Activated CD4-positive, alpha-beta memory T cell treated with anti-CD3 and anti-CD28 coated beads for 36 hours (primary cell): ENCODE data around the gene NNT. TPM values are rescaled to one million over a fixed set of nuclear protein-coding genes. Genes with fewer than 3 reads are reported as not detected.
"Not testable (repeated sequence)": the region's sequence is repeated elsewhere in the genome, so short reads cannot be mapped to it uniquely, and the experiment has no call there.

Experiments
- CTCF ChIA-PET: fragments of 350-600 bp; sonication (Branson Sonifier 250); formaldehyde crosslinking; loops from one replicate; lab custom pipeline; 2021; ENCODE audit warnings: antibody characterized with exemption, inconsistent platforms; lab: Charles Lee
- POLR2A ChIA-PET: fragments of 350-600 bp; sonication (Branson Sonifier 250); formaldehyde crosslinking; loops from one replicate; lab custom pipeline; 2021; ENCODE audit warnings: antibody characterized with exemption; lab: Charles Lee
- DNase-seq: peaks from one replicate; pipeline ENCODE4 v3.0.0-alpha.2; 2020
- H3K27ac Mint-ChIP-seq: one replicate; pipeline ENCODE4 v1.8.0; 2021; ENCODE audit warnings: mixed read lengths
- H3K27me3 Mint-ChIP-seq: one replicate; pipeline ENCODE4 v1.8.0; 2021; ENCODE audit warnings: mixed read lengths
- H3K36me3 Mint-ChIP-seq: one replicate; pipeline ENCODE4 v1.8.0; 2021; ENCODE audit warnings: mixed read lengths
- H3K4me1 Mint-ChIP-seq: one replicate; pipeline ENCODE4 v1.8.0; 2021; ENCODE audit warnings: low read depth, mixed read lengths
- H3K4me3 Mint-ChIP-seq: one replicate; pipeline ENCODE4 v1.8.0; 2021; ENCODE audit warnings: mild to moderate bottlenecking, mixed read lengths
- H3K9me3 Mint-ChIP-seq: one replicate; pipeline ENCODE4 v1.8.0; 2021; ENCODE audit warnings: mixed read lengths
- intact Hi-C: fragments of 100-400 bp; cut with micrococcal nuclease; formaldehyde crosslinking; loops from one replicate; pipeline ENCODE4 v1.15.1; 2023
- total RNA-seq, 2 experiments: library from RNA; stranded (reverse); gene quantifications; one replicate each; pipeline ENCODE4 v1.2.3, GENCODE V29; 2021

The NNT gene
- total RNA-seq, 2 experiments from 2014 or later, result 96.6 to 99.9 TPM

GRCh38 chr5:43652537-43653302 lies 49.7 kb downstream of the NNT start:
- Mint-ChIP-seq H3K27me3 (no peaks in the 10 kb centered on the region), H3K4me3 (no peak overlapping the region), H3K27ac (no peak overlapping the region), H3K4me1 (no peaks in the 10 kb centered on the region), H3K9me3 (no peaks in the 10 kb centered on the region), H3K36me3 (peaks cover 63% of the 10 kb centered on the region)
- no peak for DNase-seq
- ChIA-PET CTCF (interaction anchor here (0.9 to 3.0 kb wide), 2 partner anchors 21 to 23 kb away, joined by 4 to 10 read pairs; no protein-coding TSS in a partner anchor), POLR2A (no interaction called here)
- intact Hi-C loops, result no loop called here

GRCh38 chr5:43658509-43658908 lies 55.5 kb downstream of the NNT start:
- POLR2A ChIA-PET, result no interaction called here
- CTCF ChIA-PET, result interaction anchor here (1.8 kb wide), 1 partner anchor 27 kb away, joined by 7 read pairs; no protein-coding TSS in a partner anchor
- Mint-ChIP-seq H3K36me3 (peaks cover 56% of the 10 kb centered on the region), H3K4me3 (no peak overlapping the region), H3K4me1 (no peaks in the 10 kb centered on the region), H3K9me3 (peaks cover 3% of the 10 kb centered on the region), H3K27me3 (no peaks in the 10 kb centered on the region), H3K27ac (no peak overlapping the region)
- intact Hi-C loops, result no loop called here
- no peak for DNase-seq

- POLR2A ChIA-PET, result no interaction called here
- CTCF ChIA-PET, result interaction anchor here (1.3 to 1.8 kb wide), 2 partner anchors 28 to 1115 kb away, joined by 3 to 7 read pairs; no protein-coding TSS in a partner anchor
- DNase-seq, result no peak
- H3K27me3 Mint-ChIP-seq, result no peaks in the 10 kb centered on the region
- H3K4me1 Mint-ChIP-seq, result no peaks in the 10 kb centered on the region
- intact Hi-C loops, result no loop called here
- no peak overlapping the region for H3K4me3 Mint-ChIP-seq
- H3K9me3 Mint-ChIP-seq, result peaks cover 3% of the 10 kb centered on the region
- peaks cover 59% of the 10 kb centered on the region for H3K36me3 Mint-ChIP-seq
- H3K27ac Mint-ChIP-seq, result no peak overlapping the region
These were observed 56.1 kb downstream of the NNT start for GRCh38 chr5:43659075-43659474.

GRCh38 chr5:43661102-43661501 lies 58.1 kb downstream of the NNT start:
- no peak for DNase-seq

GRCh38 chr5:43663916-43664315 lies 60.9 kb downstream of the NNT start:
- CTCF ChIA-PET, result interaction anchor here (0.9 kb wide), 1 partner anchor 27 kb away, joined by 3 read pairs; no protein-coding TSS in a partner anchor
- H3K36me3 Mint-ChIP-seq, result peaks cover 61% of the 10 kb centered on the region

More at GRCh38 chr5:43661102-43661501, 58.1 kb downstream of the NNT start:
- Mint-ChIP-seq H3K27ac (no peak overlapping the region), H3K4me3 (no peak overlapping the region), H3K4me1 (no peaks in the 10 kb centered on the region), H3K9me3 (peaks cover 3% of the 10 kb centered on the region), H3K27me3 (no peaks in the 10 kb centered on the region), H3K36me3 (peaks cover 60% of the 10 kb centered on the region)
- ChIA-PET CTCF (interaction anchor here (0.6 to 1.3 kb wide), 5 partner anchors 12 to 830 kb away, joined by 3 to 4 read pairs (median 3); no protein-coding TSS in a partner anchor), POLR2A (no interaction called here)
- intact Hi-C loops, result no loop called here

GRCh38 chr5:43664501-43665040 lies 61.6 kb downstream of the NNT start:
- Mint-ChIP-seq H3K4me3 (no peak overlapping the region), H3K36me3 (peaks cover 55% of the 10 kb centered on the region), H3K27ac (no peak overlapping the region), H3K4me1 (no peaks in the 10 kb centered on the region), H3K27me3 (no peaks in the 10 kb centered on the region), H3K9me3 (peaks cover 3% of the 10 kb centered on the region)
- ChIA-PET POLR2A (no interaction called here), CTCF (no interaction called here)
- DNase-seq, result no peak
- intact Hi-C loops, result no loop called here

More at GRCh38 chr5:43663916-43664315, 60.9 kb downstream of the NNT start:
- Mint-ChIP-seq H3K4me3 (no peak overlapping the region), H3K9me3 (peaks cover 3% of the 10 kb centered on the region), H3K4me1 (no peaks in the 10 kb centered on the region), H3K27ac (no peak overlapping the region), H3K27me3 (no peaks in the 10 kb centered on the region)
- DNase-seq, result no peak
- POLR2A ChIA-PET, result no interaction called here
- intact Hi-C loops, result no loop called here

- CTCF ChIA-PET, result not testable (repeated sequence)
These were observed 62.8 kb downstream of the NNT start for GRCh38 chr5:43665749-43666148.

GRCh38 chr5:43666728-43667127 lies 63.7 kb downstream of the NNT start:
- H3K36me3 Mint-ChIP-seq, result peaks cover 51% of the 10 kb centered on the region
- intact Hi-C loops, H3K4me1 Mint-ChIP-seq, H3K4me3 Mint-ChIP-seq, POLR2A ChIA-PET, DNase-seq, CTCF ChIA-PET, H3K27me3 Mint-ChIP-seq, H3K27ac Mint-ChIP-seq, H3K9me3 Mint-ChIP-seq: not testable (repeated sequence)

More at GRCh38 chr5:43665749-43666148, 62.8 kb downstream of the NNT start:
- H3K9me3 Mint-ChIP-seq, H3K27me3 Mint-ChIP-seq, H3K4me1 Mint-ChIP-seq, intact Hi-C loops, H3K27ac Mint-ChIP-seq, POLR2A ChIA-PET, DNase-seq, H3K4me3 Mint-ChIP-seq: not testable (repeated sequence)
- H3K36me3 Mint-ChIP-seq, result peaks cover 51% of the 10 kb centered on the region

GRCh38 chr5:43667379-43667778 lies 64.4 kb downstream of the NNT start:
- H3K4me1 Mint-ChIP-seq, H3K4me3 Mint-ChIP-seq, POLR2A ChIA-PET, H3K27me3 Mint-ChIP-seq, intact Hi-C loops, CTCF ChIA-PET, DNase-seq, H3K9me3 Mint-ChIP-seq, H3K27ac Mint-ChIP-seq: not testable (repeated sequence)
- peaks cover 52% of the 10 kb centered on the region for H3K36me3 Mint-ChIP-seq

- POLR2A ChIA-PET, result no interaction called here
- CTCF ChIA-PET, result no interaction called here
- Mint-ChIP-seq H3K36me3 (peaks cover 19% of the 10 kb centered on the region), H3K4me1 (peaks cover 16% of the 10 kb centered on the region), H3K27me3 (no peaks in the 10 kb centered on the region), H3K4me3 (no peak overlapping the region), H3K27ac (no peak overlapping the region), H3K9me3 (no peaks in the 10 kb centered on the region)
- intact Hi-C loops, result no loop called here
- no peak for DNase-seq
These were observed 71.6 kb downstream of the NNT start for GRCh38 chr5:43674536-43674935.

GRCh38 chr5:43675357-43675756 lies 72.4 kb downstream of the NNT start:
- POLR2A ChIA-PET, result no interaction called here
- DNase-seq, result no peak
- H3K9me3 Mint-ChIP-seq, result no peaks in the 10 kb centered on the region
- H3K4me1 Mint-ChIP-seq, result peaks cover 13% of the 10 kb centered on the region
- no peak overlapping the region for H3K27ac Mint-ChIP-seq
- CTCF ChIA-PET, result interaction anchor here (0.9 to 1.2 kb wide), 2 partner anchors 14 to 72 kb away, joined by 4 read pairs; no protein-coding TSS in a partner anchor
- intact Hi-C loops, result no loop called here
- no peaks in the 10 kb centered on the region for H3K27me3 Mint-ChIP-seq
- H3K4me3 Mint-ChIP-seq, result no peak overlapping the region
- H3K36me3 Mint-ChIP-seq, result peaks cover 22% of the 10 kb centered on the region

GRCh38 chr5:43676083-43676840 lies 73.3 kb downstream of the NNT start:
- peaks cover 20% of the 10 kb centered on the region for H3K36me3 Mint-ChIP-seq
- no peaks in the 10 kb centered on the region for H3K27me3 Mint-ChIP-seq
- no peak overlapping the region for H3K4me3 Mint-ChIP-seq
- H3K4me1 Mint-ChIP-seq, result peaks cover 13% of the 10 kb centered on the region
- intact Hi-C loops, result no loop called here
- ChIA-PET POLR2A (no interaction called here), CTCF (interaction anchor here (0.9 to 1.2 kb wide), 2 partner anchors 15 to 72 kb away, joined by 4 read pairs; no protein-coding TSS in a partner anchor)
- H3K27ac Mint-ChIP-seq, result no peak overlapping the region
- DNase-seq, result no peak
- no peaks in the 10 kb centered on the region for H3K9me3 Mint-ChIP-seq
